Measurements from ENCODE around the gene SGCG.
"Not testable (repeated sequence)": the region's sequence is repeated elsewhere in the genome, so short reads cannot be mapped to it uniquely, and the experiment has no call there.

The SGCG gene

DNA sequence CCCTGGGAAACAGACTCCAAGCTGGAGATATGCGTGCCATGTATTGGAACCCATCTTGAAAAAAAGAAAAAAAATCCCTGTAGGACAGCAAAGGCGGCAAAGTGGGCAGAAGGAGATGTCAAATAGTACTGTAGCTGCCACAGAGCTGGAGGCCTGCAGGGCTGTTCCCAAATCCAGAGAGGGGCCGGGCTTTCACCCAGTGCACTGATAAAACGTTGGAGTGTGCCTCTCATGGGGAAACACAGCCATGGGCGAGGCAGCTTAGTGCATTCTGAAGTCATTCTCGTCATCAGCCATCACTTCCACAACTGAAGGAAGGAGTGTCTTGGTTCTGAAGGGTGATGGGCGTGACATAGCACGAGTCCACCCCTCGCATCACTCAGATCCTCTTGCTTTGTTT lies 4.8 kb downstream of the SGCG start:
- H3K9ac ChIP-seq (ENCODE audit: insufficient read length), result no peak overlapping the region
- TF ChIP-seq POLR2AphosphoS5 (IDR thresholded peaks at IDR 0.05; ENCODE audit: borderline replicate concordance, low read depth, low read length) (no peak), EZH2 (IDR thresholded peaks at IDR 0.05) (no peak), FOXP2 (optimal IDR thresholded peaks at IDR 0.05; ENCODE audit: control extremely low read depth, extremely low read length, insufficient read depth) (no peak)
- H3K27ac ChIP-seq, result no peak overlapping the region
- H3K36me3 ChIP-seq (ENCODE audit: insufficient read depth, low read length), result no peaks in the 10 kb centered on the region
- H3K9me3 ChIP-seq (ENCODE audit: low read depth, low read length), result no peaks in the 10 kb centered on the region
- H3K4me3 ChIP-seq, result no peak overlapping the region
- DNase-seq (ENCODE audit: low read depth, low spot score), result no peak

DNA sequence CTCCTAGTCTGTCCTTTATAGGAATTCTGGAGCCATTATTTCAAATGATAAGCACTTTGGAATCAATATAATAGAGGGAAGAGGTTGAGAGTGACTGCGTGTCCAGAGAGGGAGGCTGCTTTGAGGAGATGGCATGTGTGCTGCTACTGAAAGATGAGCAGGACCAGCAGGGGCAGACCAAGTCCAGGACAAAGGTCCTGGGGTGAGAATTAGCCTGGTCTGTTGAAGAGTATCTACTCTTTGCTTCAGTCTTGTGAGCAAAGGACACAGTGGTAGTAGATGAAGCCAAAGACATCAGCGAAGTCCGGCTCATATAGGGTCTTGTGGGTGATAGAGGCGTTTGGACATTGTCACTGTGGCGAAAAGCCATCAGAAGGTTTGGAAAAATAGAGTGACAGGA lies 21.1 kb downstream of the SGCG start:
- no peak for DNase-seq (ENCODE audit: low read depth, low spot score)
- no peak overlapping the region for H3K27ac ChIP-seq
- H3K36me3 ChIP-seq (ENCODE audit: insufficient read depth, low read length), result no peaks in the 10 kb centered on the region
- H3K9me3 ChIP-seq (ENCODE audit: low read depth, low read length), result no peaks in the 10 kb centered on the region
- TF ChIP-seq FOXP2 (optimal IDR thresholded peaks at IDR 0.05; ENCODE audit: control extremely low read depth, extremely low read length, insufficient read depth), result no peak
- no peak for TF ChIP-seq POLR2AphosphoS5 (IDR thresholded peaks at IDR 0.05; ENCODE audit: borderline replicate concordance, low read depth, low read length)
- no peak for TF ChIP-seq EZH2 (IDR thresholded peaks at IDR 0.05)
- no peak overlapping the region for H3K9ac ChIP-seq (ENCODE audit: insufficient read length)
- no peak overlapping the region for H3K4me3 ChIP-seq

DNA sequence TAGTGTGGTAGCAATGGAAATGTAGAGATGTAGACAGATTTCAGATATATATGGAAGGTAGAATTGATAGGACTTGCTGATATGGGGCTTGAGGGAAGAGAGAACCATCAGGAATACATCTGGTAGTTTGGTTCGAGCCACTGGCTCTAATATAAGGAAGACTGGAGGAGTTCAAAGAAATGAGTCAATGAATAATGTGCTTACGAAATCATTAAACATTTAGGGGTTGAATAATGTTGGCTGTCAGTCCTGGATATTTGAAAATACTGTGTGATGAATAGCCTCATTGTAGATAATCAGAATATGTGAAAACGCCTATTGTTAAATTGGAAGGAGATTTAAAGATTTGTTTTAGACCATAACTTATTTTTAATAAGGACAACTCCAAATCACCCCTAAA lies 21.6 kb downstream of the SGCG start:
- no peak for TF ChIP-seq FOXP2 (optimal IDR thresholded peaks at IDR 0.05; ENCODE audit: control extremely low read depth, extremely low read length, insufficient read depth)
- no peak for TF ChIP-seq EZH2 (IDR thresholded peaks at IDR 0.05)
- no peak for TF ChIP-seq POLR2AphosphoS5 (IDR thresholded peaks at IDR 0.05; ENCODE audit: borderline replicate concordance, low read depth, low read length)
- Histone ChIP-seq H3K9ac (ENCODE audit: insufficient read length) (no peak overlapping the region), H3K9me3 (ENCODE audit: low read depth, low read length) (no peaks in the 10 kb centered on the region), H3K27ac (no peak overlapping the region), H3K36me3 (ENCODE audit: insufficient read depth, low read length) (no peaks in the 10 kb centered on the region), H3K4me3 (no peak overlapping the region)
- no peak for DNase-seq (ENCODE audit: low read depth, low spot score)

DNA sequence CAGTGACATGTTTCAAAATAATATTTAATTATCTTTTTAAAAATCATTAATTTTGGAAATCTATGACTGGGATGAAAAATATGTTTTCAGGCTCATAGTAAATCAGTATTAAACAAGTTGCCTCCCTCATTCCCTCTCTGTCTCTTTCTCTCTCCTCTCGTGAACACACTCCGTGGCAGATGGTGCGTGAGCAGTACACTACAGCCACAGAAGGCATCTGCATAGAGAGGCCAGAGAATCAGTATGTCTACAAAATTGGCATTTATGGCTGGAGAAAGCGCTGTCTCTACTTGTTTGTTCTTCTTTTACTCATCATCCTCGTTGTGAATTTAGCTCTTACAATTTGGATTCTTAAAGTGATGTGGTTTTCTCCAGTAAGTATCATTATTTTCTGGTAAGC lies 22.7 kb downstream of the SGCG start:
- Histone ChIP-seq H3K27ac (no peak overlapping the region), H3K36me3 (ENCODE audit: insufficient read depth, low read length) (no peaks in the 10 kb centered on the region), H3K9ac (ENCODE audit: insufficient read length) (no peak overlapping the region), H3K9me3 (ENCODE audit: low read depth, low read length) (no peaks in the 10 kb centered on the region), H3K4me3 (no peak overlapping the region)
- no peak for DNase-seq (ENCODE audit: low read depth, low spot score)
- TF ChIP-seq FOXP2 (optimal IDR thresholded peaks at IDR 0.05; ENCODE audit: control extremely low read depth, extremely low read length, insufficient read depth) (no peak), POLR2AphosphoS5 (IDR thresholded peaks at IDR 0.05; ENCODE audit: borderline replicate concordance, low read depth, low read length) (no peak), EZH2 (IDR thresholded peaks at IDR 0.05) (no peak)

DNA sequence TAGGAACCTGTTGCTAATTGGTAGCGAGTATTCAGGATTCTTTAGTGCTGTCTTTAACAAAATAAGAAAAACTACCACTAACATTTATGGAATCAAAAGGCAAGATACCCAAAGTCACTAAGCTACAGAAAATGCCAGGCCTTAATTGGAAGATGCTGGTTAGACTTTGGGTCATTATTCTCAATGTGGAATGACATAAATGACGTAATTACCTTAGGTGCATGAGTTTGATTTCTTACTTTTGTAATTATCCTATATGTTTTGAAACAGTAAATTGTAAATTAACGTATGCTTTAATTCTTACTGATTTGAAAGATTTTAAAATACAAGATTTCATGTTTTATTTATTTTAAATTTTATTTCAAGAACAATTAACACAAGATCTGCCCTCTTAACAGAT lies 25.0 kb downstream of the SGCG start:
- no peak for DNase-seq (ENCODE audit: low read depth, low spot score)
- Histone ChIP-seq H3K9ac (ENCODE audit: insufficient read length) (no peak overlapping the region), H3K9me3 (ENCODE audit: low read depth, low read length) (no peaks in the 10 kb centered on the region), H3K27ac (no peak overlapping the region), H3K4me3 (no peak overlapping the region), H3K36me3 (ENCODE audit: insufficient read depth, low read length) (no peaks in the 10 kb centered on the region)
- TF ChIP-seq EZH2 (IDR thresholded peaks at IDR 0.05) (no peak), FOXP2 (optimal IDR thresholded peaks at IDR 0.05; ENCODE audit: control extremely low read depth, extremely low read length, insufficient read depth) (no peak), POLR2AphosphoS5 (IDR thresholded peaks at IDR 0.05; ENCODE audit: borderline replicate concordance, low read depth, low read length) (no peak)

DNA sequence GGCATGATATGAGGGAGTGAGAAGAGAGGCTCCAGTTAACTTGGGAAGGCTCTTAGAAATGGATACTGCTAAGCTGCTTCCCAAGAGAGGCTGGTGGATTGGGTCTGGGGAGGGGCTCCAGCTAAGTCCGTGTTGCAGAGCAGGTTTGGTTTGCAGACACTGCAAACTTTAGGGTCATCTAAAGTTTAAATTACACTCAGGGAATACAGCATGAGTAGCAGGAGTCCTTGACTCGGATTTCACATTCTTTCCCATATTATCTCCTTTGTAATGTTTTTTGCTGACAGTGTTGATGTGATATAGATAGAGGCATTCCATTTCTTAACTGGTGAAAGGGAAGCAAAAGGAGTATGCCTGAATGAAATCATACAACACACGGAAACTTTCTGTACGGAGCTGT lies 31.9 kb downstream of the SGCG start:
- Histone ChIP-seq H3K9ac (ENCODE audit: insufficient read length) (no peak overlapping the region), H3K27ac (no peak overlapping the region), H3K36me3 (ENCODE audit: insufficient read depth, low read length) (no peaks in the 10 kb centered on the region), H3K4me3 (no peak overlapping the region), H3K9me3 (ENCODE audit: low read depth, low read length) (no peaks in the 10 kb centered on the region)
- no peak for DNase-seq (ENCODE audit: low read depth, low spot score)
- TF ChIP-seq FOXP2 (optimal IDR thresholded peaks at IDR 0.05; ENCODE audit: control extremely low read depth, extremely low read length, insufficient read depth), result no peak
- TF ChIP-seq POLR2AphosphoS5 (IDR thresholded peaks at IDR 0.05; ENCODE audit: borderline replicate concordance, low read depth, low read length), result no peak
- no peak for TF ChIP-seq EZH2 (IDR thresholded peaks at IDR 0.05)

DNA sequence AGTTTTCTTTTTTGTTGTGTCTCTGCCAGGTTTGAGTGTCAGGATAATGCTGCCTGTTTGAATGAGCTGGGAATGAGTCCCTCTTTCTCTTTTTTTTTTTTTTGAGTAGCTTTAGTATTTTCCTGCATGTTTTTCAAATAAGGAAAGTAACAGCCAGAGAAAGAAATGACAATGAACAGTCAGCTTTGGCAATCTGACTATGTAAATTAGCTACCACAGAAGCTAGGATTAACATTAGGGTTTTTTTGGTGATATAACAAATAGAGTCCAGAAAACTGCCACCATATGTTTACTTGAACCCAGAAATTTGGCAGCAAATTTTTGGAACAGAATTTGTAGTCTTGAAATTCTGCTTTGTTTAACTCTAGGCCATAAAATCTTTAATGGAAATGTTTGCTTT lies 50.5 kb downstream of the SGCG start:
- Histone ChIP-seq H3K9me3 (ENCODE audit: low read depth, low read length) (no peaks in the 10 kb centered on the region), H3K36me3 (ENCODE audit: insufficient read depth, low read length) (no peaks in the 10 kb centered on the region), H3K4me3 (no peak overlapping the region), H3K27ac (no peak overlapping the region), H3K9ac (ENCODE audit: insufficient read length) (no peak overlapping the region)
- TF ChIP-seq EZH2 (IDR thresholded peaks at IDR 0.05), result no peak
- no peak for TF ChIP-seq FOXP2 (optimal IDR thresholded peaks at IDR 0.05; ENCODE audit: control extremely low read depth, extremely low read length, insufficient read depth)
- TF ChIP-seq POLR2AphosphoS5 (IDR thresholded peaks at IDR 0.05; ENCODE audit: borderline replicate concordance, low read depth, low read length), result no peak
- DNase-seq (ENCODE audit: low read depth, low spot score), result no peak

DNA sequence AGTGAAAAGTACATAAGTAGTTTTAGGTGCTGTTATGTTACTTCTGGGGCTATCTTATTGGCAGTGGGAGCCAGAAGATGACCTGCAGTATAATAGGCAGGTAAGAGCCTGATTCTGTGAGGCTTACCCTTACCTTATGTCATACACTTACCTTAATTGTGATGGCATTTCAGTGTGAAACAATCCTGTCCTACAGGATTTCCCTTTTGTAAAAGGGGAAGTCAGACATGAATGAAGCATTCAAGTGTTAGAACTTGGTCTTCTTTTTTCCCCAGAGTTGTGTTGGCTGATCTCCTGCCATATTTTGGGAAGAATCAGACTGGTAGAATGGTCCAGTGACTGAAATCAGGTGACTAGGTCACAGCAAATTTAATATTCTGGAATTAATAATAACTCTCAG lies 55.2 kb downstream of the SGCG start:
- Histone ChIP-seq H3K36me3 (ENCODE audit: insufficient read depth, low read length) (no peaks in the 10 kb centered on the region), H3K9me3 (ENCODE audit: low read depth, low read length) (no peaks in the 10 kb centered on the region), H3K9ac (ENCODE audit: insufficient read length) (no peak overlapping the region), H3K4me3 (no peak overlapping the region), H3K27ac (no peak overlapping the region)
- TF ChIP-seq EZH2 (IDR thresholded peaks at IDR 0.05) (no peak), FOXP2 (optimal IDR thresholded peaks at IDR 0.05; ENCODE audit: control extremely low read depth, extremely low read length, insufficient read depth) (no peak), POLR2AphosphoS5 (IDR thresholded peaks at IDR 0.05; ENCODE audit: borderline replicate concordance, low read depth, low read length) (no peak)
- no peak for DNase-seq (ENCODE audit: low read depth, low spot score)

DNA sequence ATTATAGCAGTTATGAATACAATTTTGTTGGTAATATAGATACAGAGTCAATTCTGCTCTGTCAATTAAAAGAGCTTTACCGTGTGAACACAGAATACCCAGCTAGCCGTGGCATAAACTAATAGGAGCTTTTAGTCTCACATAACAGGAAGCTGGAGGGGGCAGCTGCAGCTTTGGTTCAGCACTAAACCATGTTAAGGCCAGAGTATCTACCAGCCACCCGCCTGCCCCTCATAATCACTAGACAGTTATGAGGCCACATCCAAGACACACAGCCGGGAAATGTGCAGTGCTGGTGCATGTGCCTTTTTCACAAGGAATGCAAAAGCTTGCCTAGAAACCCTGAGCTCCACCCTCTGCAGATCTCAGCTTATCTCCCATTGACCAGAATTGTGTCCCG lies 62.3 kb downstream of the SGCG start:
- no peak for TF ChIP-seq FOXP2 (optimal IDR thresholded peaks at IDR 0.05; ENCODE audit: control extremely low read depth, extremely low read length, insufficient read depth)
- TF ChIP-seq EZH2 (IDR thresholded peaks at IDR 0.05), result no peak
- no peak for TF ChIP-seq POLR2AphosphoS5 (IDR thresholded peaks at IDR 0.05; ENCODE audit: borderline replicate concordance, low read depth, low read length)
- no peaks in the 10 kb centered on the region for H3K9me3 ChIP-seq (ENCODE audit: low read depth, low read length)
- no peak for DNase-seq (ENCODE audit: low read depth, low spot score)

DNA sequence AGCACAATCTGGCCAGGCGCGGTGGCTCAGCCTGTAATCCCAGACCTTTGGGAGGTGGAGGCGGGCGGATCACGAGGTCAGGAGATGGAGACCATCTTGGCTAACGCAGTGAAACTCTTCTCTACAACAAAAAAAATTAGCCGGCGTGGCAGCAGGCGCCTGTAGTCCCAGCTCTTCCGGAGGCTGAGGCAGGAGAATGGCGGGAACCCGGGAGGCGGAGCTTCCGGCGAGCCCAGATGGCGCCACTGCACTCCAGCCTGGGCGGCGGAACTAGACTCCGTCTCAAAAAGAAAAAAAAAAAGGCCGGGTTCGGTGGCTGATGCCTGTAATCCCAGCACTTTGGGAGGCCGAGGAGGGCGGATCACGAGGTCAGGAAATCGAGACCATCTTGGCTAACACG lies 67.6 kb downstream of the SGCG start:
- H3K27ac ChIP-seq; DNase-seq (ENCODE audit: low read depth, low spot score); H3K9ac ChIP-seq (ENCODE audit: insufficient read length); H3K4me3 ChIP-seq; H3K9me3 ChIP-seq (ENCODE audit: low read depth, low read length); H3K36me3 ChIP-seq (ENCODE audit: insufficient read depth, low read length): not testable (repeated sequence)

More for the DNA sequence above, 62.3 kb downstream of the SGCG start:
- H3K27ac ChIP-seq, result no peak overlapping the region
- H3K36me3 ChIP-seq (ENCODE audit: insufficient read depth, low read length), result no peaks in the 10 kb centered on the region
- no peak overlapping the region for H3K4me3 ChIP-seq
- no peak overlapping the region for H3K9ac ChIP-seq (ENCODE audit: insufficient read length)
